ENCODE measurements around the gene SH3BP1.

DNA sequence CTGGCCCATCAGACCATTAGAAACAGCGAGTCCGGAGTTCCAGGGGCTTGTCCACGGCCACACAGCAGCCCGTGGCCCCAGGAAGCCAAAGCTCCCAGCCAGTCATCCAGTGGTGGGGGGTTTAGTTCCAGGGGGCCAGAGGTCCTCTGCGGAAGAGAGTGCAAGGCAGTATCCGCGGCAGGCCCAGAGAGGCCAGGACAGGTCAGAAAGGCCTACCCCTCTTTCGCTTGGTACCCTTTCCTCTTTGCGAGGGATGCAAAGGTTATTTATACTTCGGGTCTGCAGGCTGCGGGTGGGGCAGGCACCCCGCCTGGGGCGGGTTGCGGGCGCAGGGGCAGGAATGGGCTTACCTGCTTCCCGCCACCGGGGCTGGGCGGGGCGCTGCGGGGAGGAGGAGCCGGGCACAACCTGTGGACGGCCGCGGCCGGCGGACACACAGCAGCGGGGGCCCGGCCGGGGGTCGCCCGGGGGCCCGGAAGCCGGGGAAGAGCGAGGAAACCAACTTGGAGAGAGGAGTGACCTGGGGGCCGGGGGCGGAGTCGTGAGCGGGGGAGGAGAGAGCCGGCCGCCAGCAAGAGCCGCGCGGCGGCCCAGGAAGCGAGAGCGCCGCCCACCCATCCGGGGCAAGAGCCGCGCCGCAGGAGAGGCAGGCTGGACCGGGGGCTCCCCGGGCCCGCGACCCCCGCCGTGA is at the start of gene SH3BP1:
- TF ChIP-seq CTCF (IDR thresholded peaks at IDR 0.05) (peak; percentile 1; the same call in 1 of the 2 replicates), ZFX (IDR thresholded peaks at IDR 0.05; ENCODE audit: borderline replicate concordance) (no peak)

All from 22Rv1 (cell line).